Activated CD8-positive, alpha-beta memory T cell treated with anti-CD3 and anti-CD28 coated beads, Interleukin-2, amount 50 U/mL, for 24 hours (primary cell): ENCODE results near the gene FMC1.

Experiments
- DNase-seq: peaks from one replicate; pipeline ENCODE4 v3.0.0-alpha.2; 2020; ENCODE audit errors: extremely low read depth

Gene FMC1

GRCh38 chr7:139374246-139374645, 33.1 kb downstream of the FMC1 start:
- no peak for DNase-seq

- DNase-seq = no peak
Measured at GRCh38 chr7:139382439-139382838, 41.3 kb downstream of the FMC1 start.

GRCh38 chr7:139384611-139385010, 43.5 kb downstream of the FMC1 start:
- no peak for DNase-seq

DNA sequence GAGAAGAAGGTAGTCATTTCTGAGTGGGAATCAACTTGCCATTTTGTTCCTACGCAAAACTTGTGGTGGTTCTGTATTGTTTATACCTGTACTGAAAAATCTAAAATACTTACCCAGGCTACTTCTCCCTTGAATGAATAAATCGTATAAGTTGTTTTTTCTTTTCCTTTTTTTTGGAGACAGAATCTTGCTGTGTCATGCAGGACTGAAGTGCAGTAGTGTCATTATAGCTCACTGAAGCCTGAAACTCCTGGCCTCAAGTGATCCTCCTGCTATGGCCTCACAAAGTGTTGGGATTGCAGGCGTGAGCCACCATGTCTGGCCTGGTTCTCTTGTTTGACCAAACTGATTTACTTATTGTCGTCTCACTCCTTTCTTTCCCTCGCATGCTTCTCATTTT, 46.5 kb downstream of the FMC1 start:
- no peak for DNase-seq

- no peak for DNase-seq
Measured at GRCh38 chr7:139389091-139389490, 48.0 kb downstream of the FMC1 start.

DNA sequence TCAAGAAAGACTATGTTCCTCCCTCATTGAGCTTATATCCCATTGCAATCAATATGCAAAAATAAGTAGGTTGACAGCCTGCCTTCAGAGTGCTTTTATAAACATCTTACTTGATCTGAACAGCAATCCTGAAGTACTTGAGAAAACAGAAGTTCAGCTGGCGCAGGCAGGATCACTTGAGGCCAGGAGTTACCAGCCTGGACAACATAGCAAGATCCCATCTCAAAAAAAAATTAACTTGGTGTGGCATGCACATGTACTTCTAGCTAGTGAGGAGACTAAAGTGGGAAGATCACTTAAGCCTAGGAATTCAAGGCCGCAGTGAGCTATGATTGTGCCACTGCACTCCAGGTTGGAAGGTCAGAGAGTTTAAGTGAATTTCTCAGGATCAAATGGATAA, 48.6 kb downstream of the FMC1 start:
- DNase-seq = no peak

GRCh38 chr7:139393621-139394211, 52.6 kb downstream of the FMC1 start:
- DNase-seq = no peak

GRCh38 chr7:139394540-139394939, 53.4 kb downstream of the FMC1 start:
- no peak for DNase-seq
